K562 (cell line): Measurements from ENCODE around the gene CS.

Source experiments
- EZH2 ChIP-seq: IDR thresholded peaks from 2 replicates; pipeline ENCODE4 v1.6.1; 2012; ENCODE audit warnings: low read depth, mild to moderate bottlenecking, inconsistent platforms, low read length, borderline replicate concordance
- NCOA1 ChIP-seq: fragments of 450-650 bp; IDR thresholded peaks from 2 replicates; pipeline ENCODE4 v1.6.1; 2016; ENCODE audit warnings: low read depth
- NCOA2 ChIP-seq, 2 experiments: fragments of 450-650 bp; IDR thresholded peaks; 2 replicates each; pipeline ENCODE4 v1.6.1; 2018; ENCODE audit warnings: mild to moderate bottlenecking in 2 of 2, moderate library complexity in 1 of 2; ENCODE audit not compliant: partially characterized antibody in 2 of 2
- USF2 ChIP-seq: sonication (generic); formaldehyde crosslinking; IDR thresholded peaks from 2 replicates; pipeline ENCODE4 v1.5.0; 2020; ENCODE audit warnings: missing genetic modification reagents
- ZBTB49 ChIP-seq: sonication (generic); formaldehyde crosslinking; IDR thresholded peaks from 2 replicates; pipeline ENCODE4 v1.8.0; 2022; ENCODE audit warnings: missing genetic modification reagents, mild to moderate bottlenecking, borderline replicate concordance
- ZNF263 ChIP-seq: sonication (generic); formaldehyde crosslinking; IDR thresholded peaks from 2 replicates; pipeline ENCODE4 v1.8.0; 2022; ENCODE audit warnings: mild to moderate bottlenecking, missing genetic modification reagents, borderline replicate concordance

GRCh38 chr12:56224102-56224701, 75.9 kb downstream of the CS start, which contains the start of gene NABP2:
- TF ChIP-seq ZNF263, result peak; percentile 54; the same call in 1 of the 2 replicates
- no peak for TF ChIP-seq EZH2
- no peak for TF ChIP-seq NCOA2 (IDR thresholded peaks at IDR 0.05; ENCODE audit: partially characterized antibody in 2 of 2)
- no peak; the same call in 1 of the 2 replicates for TF ChIP-seq NCOA1
- peak; percentile 60 for TF ChIP-seq USF2 (CRISPR knock-in tag)
- no peak for TF ChIP-seq ZBTB49 (CRISPR knock-in tag)
